ENCODE data around the gene SETD7.
"Not testable (repeated sequence)": the region's sequence is repeated elsewhere in the genome, so short reads cannot be mapped to it uniquely, and the experiment has no call there.

Gene SETD7

GRCh38 chr4:139469216-139469615, 86.8 kb downstream of the SETD7 start:
- no peak for DNase-seq (ENCODE audit: low read depth)
- H3K4me3 ChIP-seq (ENCODE audit: low read depth, low read length), result no peak overlapping the region
- TF ChIP-seq MAX (IDR thresholded peaks at IDR 0.05; ENCODE audit: low read depth, low read length), result no peak

- not testable (repeated sequence) for DNase-seq (ENCODE audit: low read depth); H3K4me3 ChIP-seq (ENCODE audit: low read depth, low read length)
Observed at GRCh38 chr4:139468756-139469155, 87.3 kb downstream of the SETD7 start.

- TF ChIP-seq MYC (IDR thresholded peaks at IDR 0.05; ENCODE audit: low read depth, low read length) (no peak), POLR2A (IDR thresholded peaks at IDR 0.05; ENCODE audit: extremely low read depth, insufficient read length) (no peak), CTCF (IDR thresholded peaks at IDR 0.05; ENCODE audit: low read depth, low read length) (no peak), MAX (IDR thresholded peaks at IDR 0.05; ENCODE audit: low read depth, low read length) (no peak)
- H3K4me3 ChIP-seq (ENCODE audit: low read depth, low read length), result no peak overlapping the region
- no peak for DNase-seq (ENCODE audit: low read depth)
Observed at GRCh38 chr4:139465922-139466321, 90.1 kb downstream of the SETD7 start.

- not testable (repeated sequence) for DNase-seq (ENCODE audit: low read depth)
Observed at GRCh38 chr4:139464512-139464911, 91.5 kb downstream of the SETD7 start.

GRCh38 chr4:139461022-139461628, 94.9 kb downstream of the SETD7 start:
- DNase-seq (ENCODE audit: low read depth), result no peak
- H3K4me3 ChIP-seq (ENCODE audit: low read depth, low read length), result no peak overlapping the region
- TF ChIP-seq CTCF (IDR thresholded peaks at IDR 0.05; ENCODE audit: low read depth, low read length) (no peak), MAX (IDR thresholded peaks at IDR 0.05; ENCODE audit: low read depth, low read length) (no peak), MYC (IDR thresholded peaks at IDR 0.05; ENCODE audit: low read depth, low read length) (no peak), POLR2A (IDR thresholded peaks at IDR 0.05; ENCODE audit: extremely low read depth, insufficient read length) (no peak)

More at GRCh38 chr4:139464512-139464911, 91.5 kb downstream of the SETD7 start:
- H3K4me3 ChIP-seq (ENCODE audit: low read depth, low read length), result not testable (repeated sequence)

- TF ChIP-seq CTCF (IDR thresholded peaks at IDR 0.05; ENCODE audit: low read depth, low read length) (no peak), POLR2A (IDR thresholded peaks at IDR 0.05; ENCODE audit: extremely low read depth, insufficient read length) (no peak), MAX (IDR thresholded peaks at IDR 0.05; ENCODE audit: low read depth, low read length) (no peak), MYC (IDR thresholded peaks at IDR 0.05; ENCODE audit: low read depth, low read length) (no peak)
- no peak for DNase-seq (ENCODE audit: low read depth)
- no peak overlapping the region for H3K4me3 ChIP-seq (ENCODE audit: low read depth, low read length)
Observed at GRCh38 chr4:139460565-139460964, 95.5 kb downstream of the SETD7 start.

GRCh38 chr4:139458999-139459398, 97.0 kb downstream of the SETD7 start:
- no peak overlapping the region for H3K4me3 ChIP-seq (ENCODE audit: low read depth, low read length)
- no peak for DNase-seq (ENCODE audit: low read depth)
- TF ChIP-seq MAX (IDR thresholded peaks at IDR 0.05; ENCODE audit: low read depth, low read length) (no peak), MYC (IDR thresholded peaks at IDR 0.05; ENCODE audit: low read depth, low read length) (no peak), POLR2A (IDR thresholded peaks at IDR 0.05; ENCODE audit: extremely low read depth, insufficient read length) (no peak), CTCF (IDR thresholded peaks at IDR 0.05; ENCODE audit: low read depth, low read length) (no peak)

Data from NB4 (cell line).